CD4-positive, CD25-positive, alpha-beta regulatory T cell (primary cell): ENCODE data around the gene AP4S1. TPM values are rescaled to one million over a fixed set of nuclear protein-coding genes. Genes with fewer than 3 reads are reported as not detected.
A peak's percentile ranks its signal among the peaks of the same experiment; 100 is the strongest.

Experiments
- ATAC-seq, 2 donors: fragments of 150-1000 bp; cut with Tn5 transposase; one replicate each; pipeline ENCODE4 v1.10.0; 2021; ENCODE audit warnings: low read depth in 2 of 2, moderate number of reproducible peaks in 2 of 2, moderate library complexity in 1 of 2
- DNase-seq, 3 donors: peaks; one replicate each; pipeline versions ENCODE4 v3.0.0 to v3.0.0-alpha.2; 2012 to 2022; ENCODE audit warnings: mixed read lengths in 1 of 3
- H3K27ac ChIP-seq: one replicate; pipeline ENCODE4 v1.7.0; 2013; ENCODE audit warnings: mild to moderate bottlenecking, low read length; ENCODE audit not compliant: insufficient read depth, poor library complexity, severe bottlenecking
- H3K27me3 ChIP-seq: one replicate; pipeline ENCODE4 v1.7.0; 2013; ENCODE audit warnings: low read length; ENCODE audit not compliant: control insufficient read depth, insufficient read depth
- H3K36me3 ChIP-seq: one replicate; pipeline ENCODE4 v1.7.0; 2013; ENCODE audit warnings: mild to moderate bottlenecking, low read length, moderate library complexity; ENCODE audit not compliant: control insufficient read depth, insufficient read depth
- H3K4me1 ChIP-seq: 2 replicates; pipeline ENCODE4 v1.7.0; 2013; ENCODE audit warnings: mild to moderate bottlenecking, low read length; ENCODE audit not compliant: insufficient read depth, control insufficient read depth, poor library complexity, severe bottlenecking
- H3K4me3 ChIP-seq: one replicate; pipeline ENCODE4 v1.7.0; 2013; ENCODE audit warnings: low read depth, mild to moderate bottlenecking, low read length, moderate library complexity
- H3K9me3 ChIP-seq, 2 experiments: 1 replicate in 1 of 2; 2 replicates in 1 of 2; pipeline ENCODE4 v1.7.0; 2013; ENCODE audit warnings: low read length in 2 of 2, mild to moderate bottlenecking in 1 of 2, moderate library complexity in 1 of 2; ENCODE audit not compliant: control insufficient read depth in 2 of 2
- H3K27ac Mint-ChIP-seq, 3 donors: one replicate each; pipeline ENCODE4 v1.8.0; 2020 to 2022; ENCODE audit warnings: mild to moderate bottlenecking in 3 of 3, mixed read lengths in 3 of 3, moderate library complexity in 2 of 3
- H3K27me3 Mint-ChIP-seq: one replicate; pipeline ENCODE4 v1.8.0; 2022; ENCODE audit warnings: mild to moderate bottlenecking, mixed read lengths
- H3K36me3 Mint-ChIP-seq: one replicate; pipeline ENCODE4 v1.8.0; 2020; ENCODE audit warnings: mixed read lengths
- H3K4me1 Mint-ChIP-seq, 4 donors: one replicate each; pipeline ENCODE4 v1.8.0; 2020 to 2022; ENCODE audit warnings: mixed read lengths in 4 of 4, mild to moderate bottlenecking in 1 of 4
- H3K4me3 Mint-ChIP-seq, 4 donors: one replicate each; pipeline ENCODE4 v1.8.0; 2020 to 2022; ENCODE audit warnings: mild to moderate bottlenecking in 4 of 4, mixed read lengths in 4 of 4, moderate library complexity in 3 of 4
- H3K9me3 Mint-ChIP-seq, 7 donors: one replicate each; pipeline ENCODE4 v1.8.0; 2020 to 2022; ENCODE audit warnings: mixed read lengths in 7 of 7, mild to moderate bottlenecking in 3 of 7, moderate library complexity in 2 of 7
- polyA plus RNA-seq, 4 donors: library from polyadenylated mRNA; unstranded; fragments of 300-500 nt; fragmentation: Illumina TruSeq; gene quantifications; one replicate each; pipeline ENCODE4 v1.2.3, GENCODE V29; 2021
- total RNA-seq: library from RNA; stranded (reverse); gene quantifications from one replicate; pipeline ENCODE4 v1.2.3, GENCODE V29; 2022

The AP4S1 gene
- total and polyA plus RNA-seq, 5 donors from 2014 or later = 7.0 to 16.0 (median 8.1) TPM

GRCh38 chr14:31024010-31024480, 1.4 kb upstream of the AP4S1 start:
- H3K36me3 Mint-ChIP-seq = peaks cover 5% of the 10 kb centered on the region
- peaks cover 44 to 62% (median 54%) of the 10 kb centered on the region in 4 donors for H3K4me1 Mint-ChIP-seq
- Histone ChIP-seq H3K4me1 (peaks cover 24% of the 10 kb centered on the region), H3K9me3 (no peaks in the 10 kb centered on the region), H3K27ac (peak overlapping the region; percentile 90), H3K4me3 (peak overlapping the region; percentile 97), H3K27me3 (no peaks in the 10 kb centered on the region), H3K36me3 (peaks cover 6% of the 10 kb centered on the region)
- DNase-seq = peak in 1 of 3 donors; percentile 16
- H3K9me3 Mint-ChIP-seq = no peaks in the 10 kb centered on the region
- H3K27ac Mint-ChIP-seq = peak overlapping the region; percentile 69 to 89 (median 72)
- ATAC-seq = no peak
- H3K27me3 Mint-ChIP-seq = no peaks in the 10 kb centered on the region
- H3K4me3 Mint-ChIP-seq = peak overlapping the region; percentile 52 to 93 (median 72)

GRCh38 chr14:31024577-31025366, 677 bp upstream of the AP4S1 start:
- Mint-ChIP-seq H3K4me3 (peak overlapping the region; percentile 88 to 97 (median 93)), H3K9me3 (no peaks in the 10 kb centered on the region), H3K27ac (peak overlapping the region; percentile 89 to 97 (median 90)), H3K4me1 (peaks cover 40 to 61% (median 52%) of the 10 kb centered on the region in 4 donors), H3K36me3 (peaks cover 5% of the 10 kb centered on the region), H3K27me3 (no peaks in the 10 kb centered on the region)
- Histone ChIP-seq H3K4me1 (peaks cover 24% of the 10 kb centered on the region), H3K9me3 (no peaks in the 10 kb centered on the region), H3K4me3 (peak overlapping the region; percentile 97), H3K27me3 (no peaks in the 10 kb centered on the region), H3K36me3 (peaks cover 6% of the 10 kb centered on the region), H3K27ac (peak overlapping the region; percentile 90)
- no peak for ATAC-seq
- peak in 1 of 3 donors; percentile 24 for DNase-seq

GRCh38 chr14:31026077-31026449, 614 bp downstream of the AP4S1 start, which contains the start of gene STRN3:
Gene STRN3 (minus strand): TSS chr14:31026379. CDS start chr14:31026185, 194 bp downstream.
- Histone ChIP-seq H3K4me3 (peak within 1 kb of the TSS; percentile 97), H3K27ac (peak within 1 kb of the TSS; percentile 90), H3K9me3 (no peaks in the 10 kb centered on the region), H3K36me3 (no peaks in the 10 kb centered on the region), H3K27me3 (no peaks in the 10 kb centered on the region), H3K4me1 (peaks cover 24% of the 10 kb centered on the region)
- Mint-ChIP-seq H3K4me3 (peak within 1 kb of the TSS; percentile 97 to 99 (median 99)), H3K36me3 (peaks cover 5% of the 10 kb centered on the region), H3K27me3 (no peaks in the 10 kb centered on the region), H3K4me1 (peaks cover 41 to 61% (median 53%) of the 10 kb centered on the region in 4 donors), H3K27ac (peak within 1 kb of the TSS; percentile 95 to 98 (median 97)), H3K9me3 (no peaks in the 10 kb centered on the region)
- no peak for DNase-seq
- peak in 1 of 2 donors; percentile 0 for ATAC-seq

GRCh38 chr14:31026450-31027235, 1.2 kb downstream of the AP4S1 start:
- Mint-ChIP-seq H3K27me3 (no peaks in the 10 kb centered on the region), H3K4me3 (peak overlapping the region; percentile 97 to 99 (median 99)), H3K4me1 (peaks cover 41 to 59% (median 53%) of the 10 kb centered on the region in 4 donors), H3K9me3 (no peaks in the 10 kb centered on the region), H3K27ac (peak overlapping the region; percentile 95 to 98 (median 97)), H3K36me3 (peaks cover under 1% of the 10 kb centered on the region)
- H3K9me3 ChIP-seq = no peaks in the 10 kb centered on the region
- H3K4me3 ChIP-seq = peak overlapping the region; percentile 91
- H3K36me3 ChIP-seq = no peaks in the 10 kb centered on the region
- ATAC-seq (peak; percentile 92 to 95), DNase-seq (peak; percentile 84 to 95 (median 86))
- peaks cover 24% of the 10 kb centered on the region for H3K4me1 ChIP-seq
- peak overlapping the region; percentile 90 for H3K27ac ChIP-seq
- no peaks in the 10 kb centered on the region for H3K27me3 ChIP-seq

GRCh38 chr14:31027847-31028246, 2.4 kb downstream of the AP4S1 start:
- Histone ChIP-seq H3K4me1 (peaks cover 24% of the 10 kb centered on the region), H3K27ac (no peak overlapping the region), H3K9me3 (no peaks in the 10 kb centered on the region), H3K27me3 (no peaks in the 10 kb centered on the region), H3K4me3 (no peak overlapping the region), H3K36me3 (no peaks in the 10 kb centered on the region)
- H3K27me3 Mint-ChIP-seq = no peaks in the 10 kb centered on the region
- H3K4me1 Mint-ChIP-seq = peaks cover 37 to 55% (median 50%) of the 10 kb centered on the region in 4 donors
- DNase-seq (no peak), ATAC-seq (no peak)
- no peak overlapping the region for H3K27ac Mint-ChIP-seq
- no peaks in the 10 kb centered on the region for H3K9me3 Mint-ChIP-seq
- H3K4me3 Mint-ChIP-seq = peak overlapping the region in 2 of 4 donors; percentile 99
- H3K36me3 Mint-ChIP-seq = no peaks in the 10 kb centered on the region

- H3K9me3 ChIP-seq = no peaks in the 10 kb centered on the region
- Mint-ChIP-seq H3K27me3 (no peaks in the 10 kb centered on the region), H3K9me3 (no peaks in the 10 kb centered on the region), H3K27ac (peak overlapping the region; percentile 1 to 83 (median 22)), H3K36me3 (no peaks in the 10 kb centered on the region), H3K4me1 (peaks cover 26 to 46% (median 41%) of the 10 kb centered on the region in 4 donors), H3K4me3 (peak overlapping the region in 3 of 4 donors; percentile 8 to 66 (median 8))
- no peak overlapping the region for H3K27ac ChIP-seq
- peaks cover 14% of the 10 kb centered on the region for H3K4me1 ChIP-seq
- no peaks in the 10 kb centered on the region for H3K36me3 ChIP-seq
- no peak overlapping the region for H3K4me3 ChIP-seq
- H3K27me3 ChIP-seq = no peaks in the 10 kb centered on the region
- ATAC-seq (no peak), DNase-seq (no peak)
These were observed 3.8 kb downstream of the AP4S1 start for GRCh38 chr14:31029016-31029970.

- ATAC-seq (no peak), DNase-seq (no peak)
- no peaks in the 10 kb centered on the region for H3K9me3 ChIP-seq
- peaks cover 3% of the 10 kb centered on the region for H3K4me1 ChIP-seq
- H3K4me3 ChIP-seq = no peak overlapping the region
- no peaks in the 10 kb centered on the region for H3K36me3 ChIP-seq
- no peaks in the 10 kb centered on the region for H3K27me3 Mint-ChIP-seq
- no peaks in the 10 kb centered on the region for H3K9me3 Mint-ChIP-seq
- H3K27ac ChIP-seq = no peak overlapping the region
- no peaks in the 10 kb centered on the region for H3K27me3 ChIP-seq
- H3K4me1 Mint-ChIP-seq = peaks cover 18 to 36% (median 33%) of the 10 kb centered on the region in 4 donors
- peak overlapping the region; percentile 6 to 80 (median 23) for H3K27ac Mint-ChIP-seq
- H3K36me3 Mint-ChIP-seq = no peaks in the 10 kb centered on the region
- peak overlapping the region in 1 of 4 donors; percentile 33 for H3K4me3 Mint-ChIP-seq
These were observed 5.0 kb downstream of the AP4S1 start for GRCh38 chr14:31030469-31030868.
